ENCODE measurements around the gene DNASE2. TPM values are rescaled to one million over a fixed set of nuclear protein-coding genes. Genes with fewer than 3 reads are reported as not detected.
"Not testable (repeated sequence)": the region's sequence is repeated elsewhere in the genome, so short reads cannot be mapped to it uniquely, and the experiment has no call there.

DNASE2 gene
- total RNA-seq, 2 experiments from 2014 or later, result 30.9 to 31.6 TPM

DNA sequence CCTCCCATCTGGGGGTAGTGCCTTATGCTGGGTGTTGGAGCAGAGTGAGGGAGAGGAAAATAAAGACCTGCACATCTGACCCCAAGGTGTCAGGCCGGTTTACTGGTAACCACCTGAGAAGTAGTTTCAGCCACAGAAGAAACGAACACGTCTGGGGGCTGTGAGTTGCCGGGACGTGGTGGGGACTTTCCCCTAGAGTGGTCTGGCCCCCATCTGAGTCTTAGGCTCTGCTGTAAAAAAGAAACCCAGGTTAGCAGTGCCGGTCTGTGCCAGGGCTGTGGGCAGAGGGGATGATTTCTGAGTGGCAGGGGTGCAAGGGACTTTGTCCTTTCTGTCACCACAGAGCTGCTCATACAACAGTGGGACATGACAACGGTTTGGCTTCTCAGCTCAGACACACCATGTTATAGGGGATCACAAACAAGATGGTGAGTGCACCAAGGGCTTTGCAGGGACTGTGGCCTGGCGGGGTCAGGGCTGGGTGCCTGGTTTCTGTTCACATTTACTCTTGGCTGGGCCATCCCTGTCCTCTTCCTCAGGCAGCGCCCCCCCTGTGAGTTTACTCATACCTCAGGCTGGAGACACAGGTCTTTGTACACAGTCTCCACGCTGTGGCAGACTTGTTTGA is 18.8 kb upstream of the DNASE2 start:
- H3K27me3 Mint-ChIP-seq (ENCODE audit: low read depth), result no peaks in the 10 kb centered on the region
- H3K4me1 Mint-ChIP-seq (ENCODE audit: low read depth), result no peaks in the 10 kb centered on the region
- H3K9me3 Mint-ChIP-seq, result no peaks in the 10 kb centered on the region
- no peak overlapping the region for H3K4me3 Mint-ChIP-seq
- no peak for DNase-seq
- peaks cover 5% of the 10 kb centered on the region for H3K36me3 Mint-ChIP-seq (ENCODE audit: low read depth)
- CTCF ChIA-PET, result interaction anchor here (0.8 to 1.1 kb wide), 2 partner anchors 17 to 162 kb away, joined by 3 read pairs; no protein-coding TSS in a partner anchor
- H3K27ac Mint-ChIP-seq, result no peak overlapping the region
- intact Hi-C loops (cut with micrococcal nuclease), result no loop called here

DNA sequence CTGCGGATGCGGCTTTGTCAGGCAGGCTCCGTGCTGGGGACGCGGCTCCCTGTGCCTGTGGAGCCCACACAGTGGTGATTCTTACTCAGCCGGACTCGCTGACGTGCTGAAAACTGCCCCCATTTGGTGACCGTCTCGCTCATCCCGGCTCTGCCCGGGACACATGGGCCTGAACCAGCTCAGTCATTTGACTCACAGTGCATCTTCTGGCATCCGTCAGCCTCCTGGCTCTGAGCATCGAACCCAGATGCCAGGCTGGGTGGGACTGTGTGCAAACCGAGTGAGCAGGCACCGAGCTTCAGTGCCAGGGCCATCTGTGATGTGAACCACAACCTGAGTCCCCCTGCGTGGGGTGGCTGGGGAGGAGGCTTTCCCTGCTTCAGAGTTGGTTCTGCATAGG is 15.2 kb upstream of the DNASE2 start:
- Mint-ChIP-seq H3K27me3 (ENCODE audit: low read depth) (no peaks in the 10 kb centered on the region), H3K36me3 (ENCODE audit: low read depth) (peaks cover 11% of the 10 kb centered on the region), H3K27ac (no peak overlapping the region), H3K4me3 (no peak overlapping the region), H3K4me1 (ENCODE audit: low read depth) (peaks cover 13% of the 10 kb centered on the region), H3K9me3 (no peaks in the 10 kb centered on the region)
- intact Hi-C loops (cut with micrococcal nuclease), result no loop called here
- no peak for DNase-seq
- CTCF ChIA-PET, result interaction anchor here (0.6 to 1.5 kb wide), 2 partner anchors 69 to 81 kb away, joined by 3 to 4 read pairs; no protein-coding TSS in a partner anchor

DNA sequence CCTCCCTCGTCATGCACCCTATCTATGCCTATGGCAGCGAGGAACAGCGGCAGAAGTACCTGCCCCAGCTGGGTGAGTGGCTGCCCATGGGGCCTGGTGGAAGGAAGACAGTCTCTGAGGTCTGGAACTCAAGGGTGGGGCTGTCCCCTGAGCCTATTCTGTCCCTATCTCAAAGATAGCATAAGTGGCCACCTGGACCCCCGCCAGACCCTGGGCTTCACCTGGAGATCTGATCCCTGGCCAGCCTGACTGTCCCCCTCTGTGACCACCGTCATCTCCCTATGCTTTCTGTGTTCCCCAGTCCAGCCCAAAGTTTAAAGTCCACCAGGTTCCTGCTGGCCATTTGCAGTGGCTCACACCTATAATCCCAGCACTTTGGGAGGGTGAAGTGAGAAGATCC is 12.3 kb upstream of the DNASE2 start:
- Mint-ChIP-seq H3K9me3 (no peaks in the 10 kb centered on the region), H3K36me3 (ENCODE audit: low read depth) (peaks cover 11% of the 10 kb centered on the region), H3K27ac (no peak overlapping the region), H3K4me1 (ENCODE audit: low read depth) (peaks cover 22% of the 10 kb centered on the region), H3K4me3 (peak overlapping the region; percentile 43), H3K27me3 (ENCODE audit: low read depth) (no peaks in the 10 kb centered on the region)
- intact Hi-C loops (cut with micrococcal nuclease), result no loop called here
- DNase-seq, result no peak
- CTCF ChIA-PET, result interaction anchor here (0.6 kb wide), 1 partner anchor 289 kb away, joined by 4 read pairs; no protein-coding TSS in a partner anchor

DNA sequence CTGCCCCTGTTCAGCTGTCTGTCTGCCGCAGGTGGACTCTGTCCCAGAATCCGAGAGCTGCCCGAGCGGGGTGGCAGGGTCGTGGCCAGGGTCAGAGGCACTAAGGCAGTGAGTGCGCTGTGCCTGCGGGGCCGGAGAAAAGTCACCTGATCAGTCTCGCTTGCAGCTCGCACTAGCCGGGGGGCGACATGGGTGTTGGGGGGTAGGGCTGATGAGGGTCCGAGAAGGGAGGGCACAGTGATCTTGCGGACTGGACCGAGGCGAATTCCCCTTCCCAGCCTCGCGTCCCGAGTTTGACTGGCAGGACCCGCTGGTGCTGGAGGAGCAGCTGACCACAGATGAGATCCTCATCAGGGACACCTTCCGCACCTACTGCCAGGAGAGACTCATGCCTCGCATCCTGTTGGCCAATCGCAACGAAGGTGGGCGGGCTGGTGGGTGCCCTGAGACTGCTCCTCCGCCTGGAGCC is 10.3 kb upstream of the DNASE2 start:
- CTCF ChIA-PET, result interaction anchor here (0.6 kb wide), 1 partner anchor 61 kb away, joined by 3 read pairs; no protein-coding TSS in a partner anchor

DNA sequence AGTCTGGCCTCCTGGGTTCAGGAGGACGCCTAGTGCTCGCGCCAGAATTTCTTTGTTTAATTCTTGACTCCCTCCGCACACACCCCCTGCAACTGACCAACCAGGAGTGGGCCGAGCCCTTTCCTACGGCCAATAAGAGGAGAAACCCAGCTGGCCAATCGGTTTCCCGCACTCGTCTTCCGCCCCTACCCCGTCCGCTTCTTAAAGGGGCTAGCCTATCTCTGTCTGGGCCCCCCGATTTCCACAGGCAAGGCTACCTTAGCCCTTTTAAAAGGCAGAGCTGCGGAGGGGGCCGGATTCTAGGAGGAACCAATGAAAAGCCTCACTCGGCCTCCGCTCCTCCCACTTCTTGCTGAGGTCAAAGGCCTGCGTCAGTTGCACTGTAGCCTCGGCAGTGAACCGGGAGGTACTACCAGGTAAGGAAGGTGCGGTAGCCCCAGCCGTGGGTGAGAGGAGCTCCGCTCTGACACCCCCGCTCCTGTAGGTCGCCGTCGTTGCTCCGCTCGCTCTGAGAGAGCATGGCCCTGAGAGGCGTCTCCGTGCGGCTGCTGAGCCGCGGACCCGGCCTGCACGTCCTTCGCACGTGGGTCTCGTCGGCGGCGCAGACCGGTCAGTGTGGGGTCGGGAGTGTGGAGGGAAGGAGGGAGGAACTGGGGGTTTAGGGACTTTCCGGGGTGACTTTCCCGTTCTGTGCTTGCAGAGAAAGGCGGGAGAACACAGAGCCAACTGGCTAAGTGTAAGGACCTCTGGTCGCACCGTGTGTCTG is 9.7 kb upstream of the DNASE2 start, which contains the start of gene GCDH:
TSS of gene GCDH (plus strand) at position 374 of the 766 bp plus-strand sequence. CDS start at position 519, 145 bp downstream.
- Mint-ChIP-seq H3K27ac (peak within 1 kb of the TSS; percentile 73), H3K4me1 (ENCODE audit: low read depth) (peaks cover 25% of the 10 kb centered on the region), H3K4me3 (peak within 1 kb of the TSS; percentile 93), H3K27me3 (ENCODE audit: low read depth) (no peaks in the 10 kb centered on the region), H3K36me3 (ENCODE audit: low read depth) (peaks cover 8% of the 10 kb centered on the region), H3K9me3 (no peaks in the 10 kb centered on the region)
- intact Hi-C loops (cut with micrococcal nuclease), result loop anchor here (1.0 to 2.0 kb wide), 2 partner anchors 28 to 47 kb away; partner anchors contain the start of genes CALR and SYCE2
- CTCF ChIA-PET, result interaction anchor here (0.6 to 1.9 kb wide), 6 partner anchors 34 to 143 kb away, joined by 3 to 11 read pairs (median 3); no protein-coding TSS in a partner anchor
- DNase-seq, result peak; percentile 98

More for the DNA sequence above, 10.3 kb upstream of the DNASE2 start:
- H3K9me3 Mint-ChIP-seq, result no peaks in the 10 kb centered on the region
- H3K4me1 Mint-ChIP-seq (ENCODE audit: low read depth), result peaks cover 22% of the 10 kb centered on the region
- DNase-seq, result no peak
- no peaks in the 10 kb centered on the region for H3K27me3 Mint-ChIP-seq (ENCODE audit: low read depth)
- intact Hi-C loops (cut with micrococcal nuclease), result loop anchor here (1.0 to 2.0 kb wide), 2 partner anchors 27 to 47 kb away; partner anchors contain the start of genes CALR and SYCE2
- H3K4me3 Mint-ChIP-seq, result peak overlapping the region; percentile 93
- peak overlapping the region; percentile 73 for H3K27ac Mint-ChIP-seq
- peaks cover 8% of the 10 kb centered on the region for H3K36me3 Mint-ChIP-seq (ENCODE audit: low read depth)

DNA sequence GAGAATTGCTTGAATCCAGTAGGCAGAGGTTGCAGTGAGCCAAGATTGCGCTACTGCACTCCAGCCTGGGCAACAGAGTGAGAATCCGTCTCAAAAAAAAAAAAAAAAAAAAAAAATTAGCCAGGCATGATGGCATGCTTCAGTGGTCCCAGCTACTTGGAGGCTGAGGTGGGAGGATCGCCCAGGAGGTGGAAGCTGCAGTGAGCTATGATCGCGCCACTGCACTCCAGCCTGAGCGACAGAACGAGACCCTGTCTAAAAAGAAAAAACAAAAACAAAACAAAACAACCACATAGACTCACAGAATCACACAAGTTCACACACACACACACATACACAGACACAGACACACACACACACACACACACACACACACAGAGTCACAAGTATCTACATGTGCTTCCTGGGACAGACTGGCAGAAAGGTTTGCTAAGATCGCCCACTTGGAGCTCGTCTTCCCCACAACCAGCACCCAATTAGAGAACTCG is 9.1 kb upstream of the DNASE2 start:
- intact Hi-C loops (cut with micrococcal nuclease), result loop anchor here (2.0 kb wide), 1 partner anchor 28 kb away; the partner anchor contains the start of gene SYCE2
- H3K27me3 Mint-ChIP-seq (ENCODE audit: low read depth); DNase-seq; H3K36me3 Mint-ChIP-seq (ENCODE audit: low read depth); H3K9me3 Mint-ChIP-seq: not testable (repeated sequence)
- peak overlapping the region; percentile 93 for H3K4me3 Mint-ChIP-seq
- peaks cover 25% of the 10 kb centered on the region for H3K4me1 Mint-ChIP-seq (ENCODE audit: low read depth)
- peak overlapping the region; percentile 73 for H3K27ac Mint-ChIP-seq
- CTCF ChIA-PET, result interaction anchor here (0.6 to 1.9 kb wide), 4 partner anchors 65 to 144 kb away, joined by 3 to 11 read pairs (median 4); no protein-coding TSS in a partner anchor

DNA sequence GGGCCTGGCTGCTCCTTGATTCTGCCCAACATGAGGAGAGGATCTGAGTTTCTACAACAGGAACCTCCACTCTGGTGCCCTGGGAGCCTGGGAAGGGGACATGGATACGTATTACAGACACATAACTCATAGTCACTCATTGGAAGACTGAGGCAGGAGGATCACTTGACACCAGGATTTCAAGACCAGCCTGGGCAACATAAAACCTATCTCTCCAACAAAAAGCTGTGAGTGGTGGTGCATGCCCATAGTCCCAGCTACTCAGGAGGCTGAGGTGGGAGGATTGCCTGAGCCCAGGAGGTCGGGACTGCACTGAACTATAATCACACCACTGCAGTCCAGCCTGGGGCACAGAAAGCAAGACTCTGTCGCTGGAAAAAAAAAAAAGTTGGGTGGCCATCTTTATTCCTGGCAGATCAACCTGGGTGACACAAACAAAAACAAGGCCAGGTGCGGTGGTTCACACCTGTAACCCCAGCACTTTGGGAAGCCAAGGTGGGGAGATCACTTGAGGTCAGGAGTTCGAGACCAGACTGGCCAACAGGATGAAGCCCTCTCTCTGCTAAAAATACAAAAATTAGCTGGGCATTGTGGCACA is 6.9 kb upstream of the DNASE2 start:
- H3K27ac Mint-ChIP-seq, result no peak overlapping the region
- DNase-seq, result no peak
- H3K4me3 Mint-ChIP-seq, result no peak overlapping the region
- H3K27me3 Mint-ChIP-seq (ENCODE audit: low read depth), result no peaks in the 10 kb centered on the region
- H3K36me3 Mint-ChIP-seq (ENCODE audit: low read depth), result peaks cover under 1% of the 10 kb centered on the region
- peaks cover 27% of the 10 kb centered on the region for H3K4me1 Mint-ChIP-seq (ENCODE audit: low read depth)
- CTCF ChIA-PET, result interaction anchor here (0.5 to 2.1 kb wide), 4 partner anchors 75 to 209 kb away, joined by 4 to 10 read pairs (median 4); no protein-coding TSS in a partner anchor
- peaks cover 7% of the 10 kb centered on the region for H3K9me3 Mint-ChIP-seq
- intact Hi-C loops (cut with micrococcal nuclease), result no loop called here

DNA sequence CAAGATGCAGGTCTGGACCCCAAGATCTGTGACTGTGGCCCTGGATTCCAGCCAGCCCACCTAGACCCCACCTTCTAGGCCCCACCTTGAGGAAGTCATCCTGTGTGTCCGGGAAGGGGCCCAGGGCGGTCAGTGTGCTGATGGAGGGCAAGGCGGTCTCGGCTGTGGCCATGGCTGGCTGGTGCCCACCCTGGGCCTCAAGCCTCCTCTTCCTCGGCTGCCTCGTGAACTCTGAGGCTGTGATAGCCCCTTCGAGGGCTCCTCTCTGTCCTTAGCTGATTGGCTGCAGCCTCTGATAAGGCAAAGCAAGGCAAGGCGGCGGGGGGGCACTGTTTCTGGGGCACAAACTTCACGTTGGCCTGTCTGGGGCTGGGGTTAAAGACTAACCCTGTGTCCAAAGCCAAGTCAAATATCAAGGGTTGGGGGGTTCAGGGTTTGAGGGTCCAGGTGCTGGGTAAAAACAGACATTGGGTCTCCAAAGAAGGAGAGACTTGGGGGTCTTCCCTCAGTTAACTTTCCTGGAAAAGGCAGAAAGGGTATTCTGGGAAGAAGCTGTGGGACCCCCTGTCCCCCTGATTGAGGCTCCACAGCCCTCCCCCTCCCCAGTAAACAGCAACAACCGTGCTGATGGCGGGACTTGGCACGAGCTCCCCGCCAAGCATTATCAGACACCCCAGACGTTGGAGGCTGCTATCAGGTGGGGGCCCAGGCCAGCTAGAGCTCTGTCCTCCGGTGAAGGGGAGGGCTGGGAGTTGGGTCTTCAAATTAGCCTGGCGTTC is 5.9 kb upstream of the DNASE2 start, which contains the start of gene KLF1:
TSS of gene KLF1 (minus strand) at position 233 of the 779 bp plus-strand sequence. CDS start at position 172, 61 bp downstream.
- Mint-ChIP-seq H3K27me3 (ENCODE audit: low read depth) (no peaks in the 10 kb centered on the region), H3K27ac (no peak within 1 kb of the TSS), H3K36me3 (ENCODE audit: low read depth) (no peaks in the 10 kb centered on the region), H3K4me1 (ENCODE audit: low read depth) (peaks cover 28% of the 10 kb centered on the region), H3K4me3 (peak within 1 kb of the TSS; percentile 57), H3K9me3 (peaks cover 7% of the 10 kb centered on the region)
- intact Hi-C loops (cut with micrococcal nuclease), result no loop called here
- no peak for DNase-seq
- CTCF ChIA-PET, result interaction anchor here (1.1 to 2.1 kb wide), 3 partner anchors 76 to 78 kb away, joined by 5 to 10 read pairs (median 7); no protein-coding TSS in a partner anchor

DNA sequence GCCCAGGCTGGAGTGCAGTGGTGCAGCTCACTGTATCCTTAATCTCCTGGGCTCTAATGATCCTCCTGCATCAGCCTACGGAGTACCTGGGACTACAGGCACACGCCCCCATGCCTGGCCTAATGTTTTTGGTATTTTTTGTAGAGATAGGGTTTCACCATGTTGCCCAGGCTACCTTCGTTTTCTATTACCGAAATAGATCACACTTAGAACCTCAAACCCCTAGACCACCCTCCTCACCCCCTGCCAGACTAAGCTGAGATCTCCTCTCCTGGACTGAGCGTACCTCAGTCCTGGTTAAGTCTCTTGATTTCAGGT is 5.4 kb upstream of the DNASE2 start:
- CTCF ChIA-PET, result interaction anchor here (1.1 to 2.1 kb wide), 2 partner anchors 77 to 79 kb away, joined by 7 to 10 read pairs; no protein-coding TSS in a partner anchor
- no peaks in the 10 kb centered on the region for H3K27me3 Mint-ChIP-seq (ENCODE audit: low read depth)
- H3K9me3 Mint-ChIP-seq, result peaks cover 7% of the 10 kb centered on the region
- no peaks in the 10 kb centered on the region for H3K36me3 Mint-ChIP-seq (ENCODE audit: low read depth)
- DNase-seq, result no peak
- peaks cover 27% of the 10 kb centered on the region for H3K4me1 Mint-ChIP-seq (ENCODE audit: low read depth)
- H3K27ac Mint-ChIP-seq, result no peak overlapping the region
- H3K4me3 Mint-ChIP-seq, result peak overlapping the region; percentile 57
- intact Hi-C loops (cut with micrococcal nuclease), result no loop called here

DNA sequence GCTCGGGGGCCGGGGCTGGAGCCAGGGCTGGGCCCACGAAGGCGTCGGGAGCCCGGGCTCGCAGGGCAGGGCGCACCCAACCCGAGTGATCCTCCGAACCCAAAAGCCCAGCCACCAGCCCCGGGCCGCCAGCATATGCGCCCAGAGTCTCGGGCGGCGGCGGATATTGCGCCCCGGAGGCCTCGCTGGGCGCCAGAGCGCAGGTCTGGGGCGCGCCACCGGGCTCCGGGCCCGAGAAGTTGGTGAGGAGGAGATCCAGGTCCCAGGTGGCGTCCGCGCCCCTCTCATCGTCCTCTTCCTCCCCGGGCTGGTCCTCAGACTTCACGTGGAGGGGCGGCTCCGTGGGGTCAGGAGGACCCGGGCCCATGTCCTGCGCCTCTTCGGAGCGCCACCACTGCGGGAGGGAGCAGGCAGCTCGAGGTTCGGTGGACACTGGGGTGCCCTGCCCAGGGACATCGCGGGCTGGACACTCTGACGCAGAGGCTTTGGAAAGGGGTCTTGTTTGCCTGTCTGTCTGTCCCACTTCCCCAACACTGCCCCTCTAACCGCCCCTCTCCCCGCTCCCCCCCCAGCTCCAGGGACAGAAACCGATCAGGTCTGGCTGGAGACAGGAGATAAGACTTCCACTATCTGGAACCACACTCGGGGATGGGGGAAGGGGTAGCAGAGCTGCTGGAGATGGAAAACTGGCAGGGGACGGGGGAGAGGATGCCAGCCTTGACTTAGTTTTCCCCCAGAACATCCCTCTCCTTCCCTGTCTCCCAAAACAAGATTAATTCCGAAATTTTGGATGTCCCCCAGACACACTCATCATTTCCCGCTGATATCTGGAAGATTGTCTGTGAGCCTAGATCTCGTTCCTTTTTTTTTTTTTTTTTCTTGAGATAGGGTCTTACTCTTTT is 4.8 kb upstream of the DNASE2 start:
- DNase-seq, result no peak
- peak overlapping the region; percentile 57 for H3K4me3 Mint-ChIP-seq
- intact Hi-C loops (cut with micrococcal nuclease), result loop anchor here (1.0 kb wide), 4 partner anchors 47 to 80 kb away; partner anchors contain the start of genes FARSA, RAD23A and RNASEH2A
- H3K9me3 Mint-ChIP-seq, result peaks cover 7% of the 10 kb centered on the region
- peaks cover 23% of the 10 kb centered on the region for H3K4me1 Mint-ChIP-seq (ENCODE audit: low read depth)
- CTCF ChIA-PET, result interaction anchor here (0.6 to 4.2 kb wide), 13 partner anchors 9 to 1923 kb away, joined by 3 to 42 read pairs (median 5); no protein-coding TSS in a partner anchor
- H3K27ac Mint-ChIP-seq, result no peak overlapping the region
- H3K27me3 Mint-ChIP-seq (ENCODE audit: low read depth), result no peaks in the 10 kb centered on the region
- H3K36me3 Mint-ChIP-seq (ENCODE audit: low read depth), result no peaks in the 10 kb centered on the region

All from activated naive CD4-positive, alpha-beta T cell treated with anti-CD3 and anti-CD28 coated beads for 36 hours (primary cell).